GM12875 (cell line): ENCODE results near the gene NWD2.

Experiments
- H3K4me3 ChIP-seq: one replicate; pipeline ENCODE4 v1.5.1; 2011; ENCODE audit warnings: low read depth, low read length, control low read depth
- TF ChIP-seq, protein P1 (sequence below): IDR thresholded peaks from 2 replicates; pipeline ENCODE4 v1.5.1; 2011; ENCODE audit warnings: low read depth, mild to moderate bottlenecking, control low read depth, inconsistent platforms, low read length, moderate library complexity, borderline replicate concordance; ENCODE audit not compliant: insufficient read depth

The NWD2 gene

DNA sequence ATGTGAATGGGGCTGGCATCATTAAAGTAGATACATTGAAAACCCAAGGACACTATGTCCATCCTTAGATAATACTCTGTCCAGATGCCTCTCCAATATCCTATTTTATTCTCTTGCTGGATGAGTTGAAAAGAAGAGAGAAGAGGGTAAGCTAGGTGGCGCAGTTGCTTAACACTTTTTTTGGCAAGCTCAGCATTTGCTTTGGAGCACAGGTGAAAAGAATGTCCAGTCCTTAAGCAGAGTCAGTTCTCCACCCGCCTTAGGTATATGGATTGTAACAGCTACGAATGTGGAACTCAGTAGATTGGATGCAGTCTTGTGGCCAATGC lies 208.4 kb downstream of the NWD2 start:
- TF ChIP-seq, protein P1, sequence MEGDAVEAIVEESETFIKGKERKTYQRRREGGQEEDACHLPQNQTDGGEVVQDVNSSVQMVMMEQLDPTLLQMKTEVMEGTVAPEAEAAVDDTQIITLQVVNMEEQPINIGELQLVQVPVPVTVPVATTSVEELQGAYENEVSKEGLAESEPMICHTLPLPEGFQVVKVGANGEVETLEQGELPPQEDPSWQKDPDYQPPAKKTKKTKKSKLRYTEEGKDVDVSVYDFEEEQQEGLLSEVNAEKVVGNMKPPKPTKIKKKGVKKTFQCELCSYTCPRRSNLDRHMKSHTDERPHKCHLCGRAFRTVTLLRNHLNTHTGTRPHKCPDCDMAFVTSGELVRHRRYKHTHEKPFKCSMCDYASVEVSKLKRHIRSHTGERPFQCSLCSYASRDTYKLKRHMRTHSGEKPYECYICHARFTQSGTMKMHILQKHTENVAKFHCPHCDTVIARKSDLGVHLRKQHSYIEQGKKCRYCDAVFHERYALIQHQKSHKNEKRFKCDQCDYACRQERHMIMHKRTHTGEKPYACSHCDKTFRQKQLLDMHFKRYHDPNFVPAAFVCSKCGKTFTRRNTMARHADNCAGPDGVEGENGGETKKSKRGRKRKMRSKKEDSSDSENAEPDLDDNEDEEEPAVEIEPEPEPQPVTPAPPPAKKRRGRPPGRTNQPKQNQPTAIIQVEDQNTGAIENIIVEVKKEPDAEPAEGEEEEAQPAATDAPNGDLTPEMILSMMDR, result peak; percentile 47; the same call in 1 of the 2 replicates
- H3K4me3 ChIP-seq, result no peak overlapping the region

DNA sequence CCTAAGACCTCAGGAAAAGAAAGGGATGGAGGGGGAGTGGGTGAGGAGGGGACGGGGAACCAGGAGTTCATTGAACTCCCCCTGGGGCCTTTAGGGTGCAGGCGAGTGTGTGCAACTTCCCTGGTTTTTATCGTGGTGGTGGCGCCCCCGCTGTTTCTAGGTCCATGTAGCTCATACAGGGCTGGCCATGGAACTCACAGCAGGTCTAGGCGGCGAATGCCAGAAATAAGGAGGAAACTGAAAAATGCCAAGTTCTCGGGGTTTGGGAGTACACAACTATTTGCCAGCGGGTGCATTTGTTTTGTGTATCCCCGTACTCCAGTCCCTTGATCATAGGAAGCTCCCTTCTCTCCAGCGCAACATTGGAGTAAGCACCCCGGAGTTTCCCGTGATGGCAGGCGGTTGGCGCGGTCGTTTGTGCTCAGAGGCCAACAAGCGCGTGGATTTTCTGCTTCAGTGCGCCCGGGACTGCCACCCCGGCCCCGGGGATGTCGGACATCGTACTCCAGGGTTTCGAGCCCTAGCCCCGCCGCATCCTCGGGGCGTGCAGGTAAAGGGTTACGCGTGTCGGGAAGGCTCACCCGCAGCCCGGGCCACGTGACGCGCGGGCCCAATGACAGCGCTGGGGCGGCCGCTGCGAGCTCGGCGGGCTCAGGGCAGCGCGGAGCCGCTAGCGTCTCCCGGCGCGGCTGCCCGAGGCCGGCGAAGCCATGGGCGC lies 208.9 kb downstream of the NWD2 start:
- TF ChIP-seq, protein P1, result no peak
- H3K4me3 ChIP-seq, result peak overlapping the region; percentile 22

- no peak overlapping the region for H3K4me3 ChIP-seq
- TF ChIP-seq, protein P1, result no peak
Observed at GRCh38 chr4:37453999-37454800, 209.7 kb downstream of the NWD2 start.

DNA sequence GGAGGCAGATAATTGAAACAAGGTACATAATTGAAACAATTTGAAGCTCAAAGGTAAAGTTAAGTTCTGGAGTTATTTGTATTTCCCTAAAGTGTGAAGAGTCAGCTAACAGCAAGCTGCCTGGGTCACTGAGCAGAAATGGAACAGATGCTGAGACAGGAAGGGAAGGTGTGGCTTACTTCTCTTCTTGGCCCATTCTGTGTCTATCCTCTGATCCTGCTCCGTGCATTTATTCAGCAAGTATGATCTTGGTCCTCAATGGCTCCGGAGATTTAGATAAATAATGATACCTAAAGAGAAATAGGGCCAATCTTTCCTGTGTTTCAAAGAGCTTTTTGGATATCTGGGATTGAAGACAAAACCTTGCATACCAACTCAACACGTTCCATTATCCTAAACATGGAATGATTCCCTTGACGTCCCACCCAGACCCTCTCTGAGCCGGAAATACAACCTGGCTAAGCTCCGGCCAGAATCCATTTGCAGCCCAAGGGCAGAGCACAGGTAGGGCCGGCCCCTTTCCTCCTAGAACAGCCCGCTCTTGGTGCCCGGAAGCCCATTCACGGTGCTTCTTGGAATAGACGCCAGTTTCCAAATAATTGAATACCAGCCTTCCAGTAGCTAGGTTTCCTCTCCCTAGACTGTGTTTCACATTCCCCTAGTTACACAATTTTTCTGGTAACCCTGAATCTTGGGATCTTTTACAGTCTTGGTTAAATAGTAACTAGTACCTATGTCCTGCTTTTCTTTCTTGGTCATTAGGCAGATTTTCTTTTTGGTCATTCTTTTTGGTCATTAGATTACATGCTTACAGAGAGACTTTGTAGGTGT lies 211.0 kb downstream of the NWD2 start:
- no peak overlapping the region for H3K4me3 ChIP-seq
- TF ChIP-seq, protein P1, result no peak

DNA sequence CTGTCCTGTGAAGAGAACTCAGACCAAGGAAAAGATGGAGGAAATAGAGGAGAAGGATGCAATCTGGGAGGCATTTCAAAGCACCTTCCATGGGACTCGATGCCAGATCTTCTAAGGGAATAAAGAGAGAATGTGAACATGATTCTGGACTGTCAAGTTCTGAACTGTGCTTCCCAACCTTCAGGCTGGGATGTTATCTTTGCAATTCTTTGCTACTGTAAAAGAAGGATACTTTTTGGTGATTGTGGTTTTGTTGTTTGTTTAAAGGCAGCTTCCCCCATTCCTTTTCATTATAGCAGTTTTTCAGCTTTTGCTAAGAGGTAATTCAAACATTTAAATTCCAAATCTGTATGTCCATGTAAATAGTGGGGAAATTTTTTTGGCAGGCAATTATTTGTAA lies 217.3 kb downstream of the NWD2 start:
- H3K4me3 ChIP-seq, result no peak overlapping the region
- TF ChIP-seq, protein P1, result no peak

DNA sequence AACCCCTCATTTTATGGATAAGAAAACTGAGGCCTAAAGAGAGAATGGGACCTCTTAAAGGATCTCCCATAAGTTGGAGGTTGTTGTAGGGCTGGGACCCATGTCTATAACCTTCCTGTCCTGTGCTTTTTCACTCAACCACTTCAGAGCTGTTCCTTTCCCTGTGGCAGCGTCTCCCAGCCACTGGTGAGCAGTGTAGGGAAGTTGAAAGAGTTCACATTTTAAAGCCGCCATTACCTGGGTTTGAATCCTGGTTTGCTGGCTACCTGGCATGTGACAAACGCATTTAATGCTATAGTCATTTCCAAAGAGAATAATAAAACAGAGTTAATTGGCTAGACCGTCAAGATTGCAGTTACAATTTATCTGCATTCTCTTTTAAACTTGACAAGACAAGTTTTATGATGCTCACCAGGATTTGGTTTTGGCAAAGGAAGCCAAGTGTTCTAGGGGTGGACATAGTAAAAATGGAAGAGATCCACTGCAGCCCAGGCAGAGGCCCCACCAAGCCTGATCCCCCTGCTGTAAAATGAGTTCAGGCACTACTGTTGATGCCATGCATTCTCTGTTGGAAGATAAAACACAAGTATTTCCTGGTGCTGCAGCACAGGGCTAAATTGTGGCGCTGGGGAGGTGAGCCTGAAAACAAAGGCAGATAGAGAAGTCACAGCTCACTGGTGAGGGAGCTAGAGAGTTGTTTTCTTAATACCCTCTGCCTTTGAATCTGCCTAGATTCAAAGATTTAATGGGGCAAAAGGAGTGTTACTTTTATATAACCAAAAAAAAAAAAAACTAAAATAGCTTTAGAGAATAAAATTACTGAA lies 218.7 kb downstream of the NWD2 start:
- no peak overlapping the region for H3K4me3 ChIP-seq
- TF ChIP-seq, protein P1, result no peak
